Tibial artery (tissue), 4 donors: ENCODE data around the gene PGAM5.

Experiments
- DNase-seq, 2 donors: peaks; one replicate each; pipeline ENCODE4 v3.0.0-alpha.2; 2019
- H3K27ac ChIP-seq, 2 donors: fragments of 200-600 bp; sonication (generic) in 1 of 2; 1 replicate in 1 of 2; 2 replicates in 1 of 2; pipeline ENCODE4 v1.5.1; 2018 to 2019; ENCODE audit warnings: mild to moderate bottlenecking in 1 of 2
- H3K27me3 ChIP-seq, 2 donors: fragments of 200-600 bp; sonication (generic) in 1 of 2; one replicate each; pipeline versions ENCODE4 v1.5.1 to v1.6.0; 2016 to 2019
- H3K36me3 ChIP-seq, 3 donors: fragments of 200-600 bp; sonication (generic) in 2 of 3; one replicate each; pipeline ENCODE4 v1.5.1; 2016 to 2019; ENCODE audit warnings: mild to moderate bottlenecking in 2 of 3
- H3K4me1 ChIP-seq, 4 donors: fragments of 200-600 bp; sonication (generic) in 2 of 4; 1 replicate in 3 of 4; 2 replicates in 1 of 4; pipeline ENCODE4 v1.5.1; 2016 to 2019
- H3K4me3 ChIP-seq, 2 donors: fragments of 200-600 bp; sonication (generic) in 1 of 2; 1 replicate in 1 of 2; 2 replicates in 1 of 2; pipeline ENCODE4 v1.5.1; 2018 to 2019; ENCODE audit warnings: mild to moderate bottlenecking in 2 of 2
- H3K9me3 ChIP-seq, 3 donors: fragments of 200-600 bp; sonication (generic) in 1 of 3; one replicate each; pipeline ENCODE4 v1.5.1; 2016 to 2019
- CTCF ChIP-seq, 2 experiments: fragments of 200-600 bp in 1 of 2; fragments of 450-650 bp in 1 of 2; IDR thresholded peaks; one replicate each; pipeline ENCODE4 v1.5.1; 2017 to 2019; ENCODE audit warnings: antibody characterized with exemption in 2 of 2, mild to moderate bottlenecking in 1 of 2, moderate library complexity in 1 of 2
- intact Hi-C: fragments of 100-400 bp; cut with DNase I; formaldehyde crosslinking; loops from one replicate; pipeline ENCODE4 v1.15.0; 2023; ENCODE audit warnings: low total_unique reads

Gene PGAM5

GRCh38 chr12:132695431-132695830 is 15.2 kb upstream of the PGAM5 start:
- DNase-seq, result no peak
- Histone ChIP-seq H3K9me3 (no peaks in the 10 kb centered on the region), H3K27ac (no peak overlapping the region), H3K27me3 (no peaks in the 10 kb centered on the region), H3K4me3 (no peak overlapping the region), H3K36me3 (peaks cover 23 to 48% (median 24%) of the 10 kb centered on the region in 3 donors), H3K4me1 (no peaks in the 10 kb centered on the region)
- intact Hi-C loops, result no loop called here
- no peak for TF ChIP-seq CTCF (IDR thresholded peaks at IDR 0.05)

GRCh38 chr12:132698341-132698740 is 12.3 kb upstream of the PGAM5 start:
- Histone ChIP-seq H3K27ac (no peak overlapping the region), H3K4me3 (no peak overlapping the region), H3K27me3 (no peaks in the 10 kb centered on the region), H3K36me3 (peaks cover 35 to 69% (median 38%) of the 10 kb centered on the region in 3 donors), H3K4me1 (no peaks in the 10 kb centered on the region), H3K9me3 (no peaks in the 10 kb centered on the region)
- DNase-seq, result no peak
- intact Hi-C loops, result no loop called here
- no peak for TF ChIP-seq CTCF (IDR thresholded peaks at IDR 0.05)

GRCh38 chr12:132700212-132700822 is 10.3 kb upstream of the PGAM5 start:
- no peak for DNase-seq
- H3K36me3 ChIP-seq, result peaks cover 44 to 82% (median 48%) of the 10 kb centered on the region in 3 donors

GRCh38 chr12:132702640-132703039 is 8.0 kb upstream of the PGAM5 start:
- TF ChIP-seq CTCF (IDR thresholded peaks at IDR 0.05), result no peak
- H3K27me3 ChIP-seq, result no peaks in the 10 kb centered on the region
- no peak for DNase-seq
- intact Hi-C loops, result no loop called here
- H3K4me1 ChIP-seq, result no peaks in the 10 kb centered on the region
- H3K36me3 ChIP-seq, result peaks cover 32 to 68% (median 36%) of the 10 kb centered on the region in 3 donors
- no peaks in the 10 kb centered on the region for H3K9me3 ChIP-seq
- H3K4me3 ChIP-seq, result no peak overlapping the region
- no peak overlapping the region for H3K27ac ChIP-seq

More at GRCh38 chr12:132700212-132700822, 10.3 kb upstream of the PGAM5 start:
- H3K27ac ChIP-seq, result no peak overlapping the region
- H3K4me3 ChIP-seq, result no peak overlapping the region
- H3K9me3 ChIP-seq, result no peaks in the 10 kb centered on the region
- TF ChIP-seq CTCF (IDR thresholded peaks at IDR 0.05), result no peak
- intact Hi-C loops, result no loop called here
- no peaks in the 10 kb centered on the region for H3K27me3 ChIP-seq
- H3K4me1 ChIP-seq, result no peaks in the 10 kb centered on the region

- no peak for TF ChIP-seq CTCF (IDR thresholded peaks at IDR 0.05)
- Histone ChIP-seq H3K9me3 (no peaks in the 10 kb centered on the region), H3K4me3 (no peak overlapping the region), H3K4me1 (no peaks in the 10 kb centered on the region), H3K27ac (no peak overlapping the region), H3K27me3 (no peaks in the 10 kb centered on the region), H3K36me3 (peaks cover 24 to 59% (median 34%) of the 10 kb centered on the region in 3 donors)
- intact Hi-C loops, result no loop called here
- no peak for DNase-seq
These were observed 7.0 kb upstream of the PGAM5 start for GRCh38 chr12:132703641-132704040.
